Left hindlimb (tissue), 1 donor: ENCODE results near the gene FSTL4.
"Not testable (repeated sequence)": the region's sequence is repeated elsewhere in the genome, so short reads cannot be mapped to it uniquely, and the experiment has no call there.

Experiments used
- DNase-seq: peaks from one replicate; pipeline ENCODE4 v3.0.0-alpha.2; 2018

The FSTL4 gene

GRCh38 chr5:133234273-133234672, 378.1 kb downstream of the FSTL4 start:
- no peak for DNase-seq

GRCh38 chr5:133233616-133234015, 378.7 kb downstream of the FSTL4 start:
- no peak for DNase-seq

DNA sequence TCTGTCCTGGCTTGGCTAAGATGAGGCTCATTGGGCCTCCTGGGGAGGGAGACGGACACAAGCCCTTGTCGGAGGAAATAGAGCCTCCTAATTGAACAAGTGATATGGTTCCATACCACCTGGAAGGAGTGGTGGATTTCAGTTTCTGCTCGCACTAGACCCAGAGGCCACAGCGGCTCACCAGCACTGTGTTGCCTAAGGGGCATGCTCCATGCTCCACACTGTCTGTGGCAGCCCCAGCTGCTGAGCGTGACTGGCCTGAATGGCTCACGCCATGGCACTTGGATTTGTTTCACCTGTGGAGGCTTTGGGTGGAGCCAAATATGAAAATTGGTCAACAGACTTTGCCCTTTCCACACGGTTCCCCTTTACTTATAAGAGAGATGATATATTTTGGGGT, 379.4 kb downstream of the FSTL4 start:
- DNase-seq = no peak

DNA sequence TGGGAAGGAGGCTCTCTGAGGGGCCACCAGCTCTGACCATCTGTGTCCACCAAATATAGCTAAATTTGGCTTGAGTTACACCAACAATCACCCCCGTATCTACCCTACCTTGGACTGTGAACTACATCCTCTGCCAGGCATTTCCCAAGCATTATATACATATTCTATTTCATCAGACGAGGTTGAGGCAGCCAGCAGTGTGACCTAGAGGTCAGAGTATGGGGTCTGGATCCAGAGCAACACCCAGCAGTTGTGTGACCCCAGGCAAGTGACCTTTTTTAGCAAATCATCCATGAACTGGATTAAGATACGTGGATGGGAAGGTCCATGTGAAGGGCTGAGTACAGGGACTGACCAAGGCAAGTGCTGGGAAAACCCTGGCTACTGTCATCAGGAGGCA, 379.9 kb downstream of the FSTL4 start:
- DNase-seq = no peak

DNA sequence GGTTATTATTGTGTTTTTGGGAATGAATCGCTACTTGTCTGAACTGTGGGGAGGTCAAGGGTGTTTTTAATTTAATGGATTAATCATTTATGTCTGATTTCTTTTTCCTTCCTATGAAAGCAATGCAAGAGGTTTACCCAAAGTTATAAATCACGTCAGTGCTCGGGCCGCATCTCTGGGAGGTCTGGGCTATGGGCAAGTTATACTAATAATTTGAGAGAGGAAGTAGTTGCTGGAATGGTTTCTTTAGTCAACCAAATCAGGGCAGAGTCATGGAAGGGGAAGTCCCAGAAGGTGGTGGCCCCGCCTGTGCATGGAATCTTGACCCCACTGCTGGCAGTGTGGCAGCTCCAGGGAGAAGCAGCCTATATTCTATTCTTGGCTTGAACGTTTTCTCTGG, 380.3 kb downstream of the FSTL4 start:
- DNase-seq = no peak

- no peak for DNase-seq
Measured at GRCh38 chr5:133230823-133231578, 381.3 kb downstream of the FSTL4 start.

DNA sequence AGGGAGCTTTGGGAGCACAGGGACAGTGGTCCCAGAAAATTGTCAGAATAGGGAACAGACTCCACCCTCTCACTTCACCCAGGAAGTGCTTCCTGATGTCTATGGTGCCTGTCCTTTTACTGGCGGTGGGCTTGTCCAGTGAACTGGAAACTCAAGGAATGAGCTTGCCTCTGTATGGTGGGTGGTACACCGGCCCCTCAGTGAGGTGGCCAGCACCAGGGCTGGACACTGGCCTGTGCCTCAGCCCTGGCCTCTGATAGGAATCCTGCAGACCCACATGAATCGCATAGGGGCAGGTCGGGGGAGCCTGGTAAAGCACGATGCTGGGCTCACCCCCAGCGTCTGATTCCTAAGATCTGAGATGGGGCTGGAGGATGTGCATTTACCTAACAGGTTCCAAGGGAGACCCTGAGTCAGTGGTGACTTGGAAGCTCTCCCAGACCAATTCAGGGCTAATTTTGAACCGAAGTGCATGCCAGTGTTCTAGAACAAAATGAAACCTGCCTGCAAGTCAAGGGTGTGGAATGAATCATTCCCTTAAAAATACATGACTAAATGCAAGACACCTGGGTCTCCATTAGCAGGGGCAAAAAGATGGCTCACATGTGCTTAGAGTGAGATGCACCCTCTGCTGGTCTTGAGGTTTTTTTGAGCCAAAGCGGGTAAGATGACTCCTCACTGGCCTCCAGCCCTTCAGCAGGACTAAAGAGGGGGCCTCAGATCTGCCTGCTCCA, 382.2 kb downstream of the FSTL4 start:
- DNase-seq = no peak

DNA sequence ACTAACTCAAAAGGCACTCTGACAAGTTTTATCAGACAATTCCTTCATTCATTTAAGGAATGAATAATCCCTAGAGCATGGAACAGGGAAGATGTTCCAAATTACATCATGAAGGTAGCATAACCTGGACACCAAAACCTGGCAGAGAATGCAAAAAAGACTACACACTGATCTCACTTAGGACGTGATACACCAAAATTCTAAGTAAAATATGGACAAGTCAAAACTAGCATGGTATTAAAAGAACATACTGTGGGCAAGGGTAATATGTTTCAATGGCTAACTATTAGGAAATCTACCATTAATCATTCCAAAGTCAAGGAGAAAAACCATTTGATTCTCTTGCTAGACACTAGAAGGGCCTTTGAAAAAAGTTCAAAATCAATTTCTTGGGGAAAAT, 384.0 kb downstream of the FSTL4 start:
- DNase-seq = no peak

- no peak for DNase-seq
Measured at GRCh38 chr5:133227897-133228296, 384.4 kb downstream of the FSTL4 start.

DNA sequence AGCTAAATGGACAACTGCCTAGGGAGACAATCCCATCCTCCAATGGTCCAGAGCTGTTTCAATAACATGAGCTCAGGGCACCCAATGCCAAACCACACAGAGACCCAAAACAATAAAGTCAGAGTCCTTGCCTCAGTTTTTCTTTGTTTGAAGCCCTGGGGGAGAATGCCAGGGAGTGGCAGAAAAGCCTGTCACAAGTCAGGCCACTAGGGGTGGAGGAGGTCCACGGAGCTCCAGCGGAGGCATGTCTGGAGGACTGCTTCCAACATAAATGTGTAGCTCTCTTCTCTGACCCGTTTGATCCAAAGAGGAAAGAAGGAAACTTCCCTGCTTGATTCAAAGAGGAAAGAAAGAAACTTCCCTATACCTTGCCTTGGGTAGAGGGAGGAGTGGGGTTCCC, 385.3 kb downstream of the FSTL4 start:
- no peak for DNase-seq

GRCh38 chr5:133226186-133226585, 386.2 kb downstream of the FSTL4 start:
- no peak for DNase-seq

GRCh38 chr5:133225671-133226152, 386.6 kb downstream of the FSTL4 start:
- no peak for DNase-seq

DNA sequence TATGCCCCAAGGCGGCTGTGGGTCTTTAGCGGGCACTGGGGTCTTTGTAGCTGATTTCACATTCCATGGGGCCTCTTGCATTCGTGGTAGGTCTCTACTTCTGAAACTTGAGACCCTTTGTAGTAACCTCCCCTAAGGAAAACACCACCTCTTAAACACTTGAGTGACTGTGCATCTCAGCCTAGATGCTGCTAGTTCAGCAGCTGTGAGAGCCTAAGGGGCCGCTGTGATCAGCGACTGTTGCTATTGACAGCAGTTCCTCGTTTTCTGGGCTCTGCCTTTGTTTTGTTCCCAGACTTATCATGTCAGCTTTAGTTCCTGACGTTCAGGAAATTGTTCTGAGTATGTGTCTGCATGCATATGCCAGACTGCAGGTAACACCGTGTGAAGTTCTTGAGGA, 389.4 kb downstream of the FSTL4 start:
- no peak for DNase-seq

DNA sequence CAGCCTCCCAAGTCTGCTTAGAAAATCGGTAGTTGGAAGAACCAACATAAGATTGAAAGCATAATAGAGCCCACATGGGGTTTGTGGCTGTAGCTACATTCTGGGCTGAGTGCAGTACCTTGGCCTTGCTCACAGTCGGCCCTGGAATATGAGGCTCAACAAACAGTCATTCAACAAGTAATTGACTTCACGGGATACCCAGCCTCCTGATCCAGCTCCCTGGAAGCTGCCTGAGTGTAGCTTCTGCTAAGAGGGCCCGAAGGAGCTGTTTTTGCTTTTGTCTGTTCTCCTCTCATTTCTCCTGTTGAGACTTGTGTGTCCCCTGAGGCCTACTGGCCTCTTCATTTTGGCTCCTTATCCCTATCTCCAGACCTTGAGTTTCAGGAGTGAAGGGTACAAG, 389.8 kb downstream of the FSTL4 start:
- DNase-seq = no peak

DNA sequence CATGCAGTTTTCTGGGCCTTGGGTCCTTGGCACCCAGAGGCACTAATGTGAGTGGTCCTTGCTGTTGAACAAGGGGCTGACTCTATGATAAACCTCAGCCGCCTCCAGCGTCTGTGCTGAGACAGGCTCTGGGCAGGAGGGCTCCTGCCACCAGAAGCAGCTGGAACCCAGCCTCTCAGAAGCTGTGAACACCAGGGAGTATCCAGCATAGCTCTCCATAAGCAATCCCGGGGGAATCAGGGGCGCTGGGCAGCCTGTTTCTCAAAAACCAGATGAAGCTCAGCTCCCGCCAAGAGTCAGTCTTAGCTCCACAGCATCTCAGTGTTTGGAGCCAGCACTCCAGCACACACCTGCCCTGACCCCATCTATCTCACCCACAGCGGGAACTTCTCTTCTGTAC, 390.3 kb downstream of the FSTL4 start:
- DNase-seq = no peak

DNA sequence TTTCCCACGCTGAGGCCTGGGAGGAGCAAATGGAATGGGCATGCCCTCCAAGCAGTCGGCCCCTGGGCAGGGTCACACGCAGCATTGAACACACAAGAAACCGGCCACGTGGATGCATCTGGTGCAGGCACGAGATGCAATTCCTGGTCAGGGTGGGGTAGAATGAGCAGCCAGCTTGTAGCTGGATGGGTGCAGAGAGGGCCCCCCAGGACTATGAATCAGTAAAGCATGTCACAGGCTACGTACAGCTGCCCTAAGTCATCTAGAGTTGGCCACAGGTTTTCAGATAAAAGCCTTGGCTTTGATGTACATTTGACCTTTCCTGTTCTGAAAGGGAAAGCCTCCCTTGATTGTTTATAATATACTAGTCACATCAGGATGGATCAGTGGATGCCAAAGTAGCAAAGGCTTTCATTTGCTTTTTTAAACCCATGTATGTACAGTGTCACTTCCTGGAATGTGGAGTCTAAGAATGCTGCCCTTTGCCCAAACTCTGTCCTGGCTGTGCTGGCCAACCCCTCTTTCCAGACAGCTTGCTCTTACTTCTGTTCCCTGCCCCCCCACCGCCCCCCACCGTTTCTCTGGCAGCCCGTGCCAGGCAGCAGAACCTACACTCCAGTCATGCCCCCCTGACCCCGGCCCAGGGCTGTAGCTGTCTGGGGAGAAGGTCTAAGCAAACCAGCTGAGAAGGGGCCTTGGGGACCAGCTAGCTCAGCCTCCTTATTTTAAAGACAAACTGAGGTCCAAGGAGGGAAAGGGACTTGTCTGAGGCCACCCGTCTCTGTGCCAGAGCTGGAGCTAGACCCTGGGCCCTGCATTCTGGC, 391.3 kb downstream of the FSTL4 start:
- DNase-seq = no peak

GRCh38 chr5:133219296-133219695, 393.0 kb downstream of the FSTL4 start:
- DNase-seq = no peak

DNA sequence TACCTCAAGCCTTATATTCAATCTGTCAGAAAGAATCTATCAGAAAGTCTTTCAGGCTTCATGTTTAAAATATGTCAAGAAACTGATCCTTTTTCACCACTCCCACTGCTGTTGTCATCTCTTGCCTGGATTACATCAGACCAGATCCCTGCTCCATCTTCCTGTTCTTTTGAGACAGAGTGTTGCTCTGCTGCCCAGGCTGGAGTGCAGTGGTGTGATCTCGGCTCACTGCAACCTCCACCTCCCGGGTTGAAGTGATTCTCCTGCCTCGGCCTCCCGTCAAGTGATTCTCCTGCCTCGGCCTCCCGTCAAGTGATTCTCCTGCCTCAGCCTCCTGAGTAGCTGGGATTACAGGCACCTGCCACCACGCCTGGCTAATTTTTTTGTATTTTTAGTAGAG, 396.2 kb downstream of the FSTL4 start:
- DNase-seq = not testable (repeated sequence)

- DNase-seq = no peak
Measured at GRCh38 chr5:133214153-133214820, 398.1 kb downstream of the FSTL4 start.

DNA sequence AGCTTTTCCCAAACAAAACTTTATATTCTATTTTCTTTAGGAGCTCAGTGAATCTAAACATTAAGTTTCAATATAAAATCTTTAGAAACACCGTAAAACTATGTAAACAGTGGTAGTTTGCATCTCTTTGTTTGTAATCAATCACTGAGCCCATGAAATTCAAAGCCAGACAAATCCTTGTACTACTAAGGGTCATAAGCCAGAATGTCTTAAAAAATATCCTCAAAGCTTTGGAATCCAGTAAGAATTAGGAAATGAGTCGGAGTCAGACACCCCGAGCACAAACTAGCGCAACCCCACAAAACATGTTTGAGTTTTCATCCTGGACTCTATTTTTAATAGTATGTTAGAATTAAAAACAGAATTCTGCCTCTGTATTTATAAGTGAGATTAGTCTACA, 406.7 kb downstream of the FSTL4 start:
- no peak for DNase-seq

- no peak for DNase-seq
Measured at GRCh38 chr5:133205204-133205603, 407.1 kb downstream of the FSTL4 start.

DNA sequence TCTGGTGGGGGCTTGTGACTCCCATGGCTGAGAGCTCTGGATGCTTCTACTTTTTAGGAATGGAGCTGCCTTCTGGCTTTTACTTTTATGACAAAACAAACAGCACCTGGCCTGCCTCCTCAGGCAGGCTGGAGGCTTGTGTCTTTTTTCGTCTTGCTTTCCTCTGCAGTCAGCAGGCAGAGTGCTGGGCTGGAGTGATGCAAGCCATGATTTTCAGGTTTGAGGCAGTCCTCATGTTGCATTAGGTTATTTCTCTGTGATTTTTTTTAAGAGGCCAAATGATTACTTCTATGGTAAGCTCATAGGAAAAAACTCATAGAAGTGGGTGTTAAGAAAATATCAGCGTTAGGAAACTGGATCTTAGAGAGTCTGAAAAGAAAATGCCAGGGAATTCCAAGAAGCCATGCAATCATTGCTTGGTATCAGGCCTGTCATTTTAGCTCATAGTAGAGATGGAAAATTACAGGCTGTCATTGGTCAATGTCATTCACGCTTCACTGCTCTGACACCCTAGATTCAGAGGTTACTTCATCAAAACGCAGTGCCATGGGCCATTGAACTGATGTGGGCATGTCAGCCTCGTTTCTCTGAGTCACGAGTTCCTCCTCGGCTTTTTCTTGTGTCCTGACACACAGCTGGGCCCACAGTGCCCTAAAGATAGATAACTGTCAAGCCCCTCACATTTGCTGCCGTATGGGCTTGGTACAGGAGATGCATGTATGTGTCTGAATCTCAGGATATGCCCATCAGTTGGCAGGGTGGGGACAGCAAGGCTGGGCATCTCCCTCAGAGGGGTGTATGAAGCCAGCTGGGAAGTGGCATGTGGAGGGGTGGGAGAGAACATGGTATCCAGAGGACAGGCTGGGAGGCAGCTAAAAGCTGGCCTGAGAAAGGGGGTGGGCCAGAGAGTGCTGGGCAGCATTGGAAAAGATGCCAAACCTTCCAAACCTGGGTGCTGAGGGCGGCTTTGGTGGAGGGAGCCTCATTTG, 408.7 kb downstream of the FSTL4 start:
- DNase-seq = no peak
